Neutrophil (primary cell): Measurements from ENCODE around the gene RBKS.
"Not testable (repeated sequence)": the region's sequence is repeated elsewhere in the genome, so short reads cannot be mapped to it uniquely, and the experiment has no call there.

Experiments
- H3K27ac ChIP-seq: fragments of 200-600 bp; sonication (generic); 2 replicates; pipeline ENCODE4 v1.5.1; 2016; ENCODE audit warnings: mild to moderate bottlenecking, moderate library complexity
- H3K27me3 ChIP-seq: fragments of 200-600 bp; sonication (generic); 2 replicates; pipeline ENCODE4 v1.6.0; 2016; ENCODE audit warnings: mild to moderate bottlenecking
- H3K36me3 ChIP-seq: fragments of 200-600 bp; sonication (generic); 2 replicates; pipeline ENCODE4 v1.5.1; 2017
- H3K4me1 ChIP-seq, 2 experiments: fragments of 200-600 bp in 1 of 2; sonication (generic) in 1 of 2; 1 replicate in 1 of 2; 2 replicates in 1 of 2; pipeline versions ENCODE4 v1.5.1 to v1.6.1; 2013 to 2016; ENCODE audit warnings: low read depth in 1 of 2, low read length in 1 of 2, mild to moderate bottlenecking in 1 of 2, moderate library complexity in 1 of 2; ENCODE audit not compliant: control insufficient read depth in 1 of 2, insufficient read depth in 1 of 2
- H3K4me3 ChIP-seq, 2 experiments: fragments of 200-600 bp in 1 of 2; sonication (generic) in 1 of 2; 1 replicate in 1 of 2; 2 replicates in 1 of 2; pipeline ENCODE4 v1.5.1; 2013 to 2016; ENCODE audit warnings: low read depth in 1 of 2, low read length in 1 of 2, mild to moderate bottlenecking in 1 of 2, moderate library complexity in 1 of 2
- H3K9me3 ChIP-seq: fragments of 200-600 bp; sonication (generic); 2 replicates; pipeline ENCODE4 v1.5.1; 2016
- CTCF ChIP-seq: fragments of 200-600 bp; sonication (generic); IDR thresholded peaks from 2 replicates; pipeline ENCODE4 v1.5.1; 2016; ENCODE audit warnings: antibody characterized with exemption

Gene RBKS

GRCh38 chr2:27754138-27754588 lies 136.0 kb downstream of the RBKS start:
- no peaks in the 10 kb centered on the region for H3K36me3 ChIP-seq
- H3K9me3 ChIP-seq: no peaks in the 10 kb centered on the region
- peaks cover 5 to 8% of the 10 kb centered on the region in 2 experiments for H3K4me1 ChIP-seq
- no peaks in the 10 kb centered on the region for H3K27me3 ChIP-seq
- no peak overlapping the region for H3K4me3 ChIP-seq
- TF ChIP-seq CTCF: peak; percentile 67
- H3K27ac ChIP-seq: no peak overlapping the region

- no peak overlapping the region for H3K27ac ChIP-seq
- no peaks in the 10 kb centered on the region for H3K36me3 ChIP-seq
- peaks cover 7% of the 10 kb centered on the region for H3K9me3 ChIP-seq
- H3K4me3 ChIP-seq: no peak overlapping the region
- no peak for TF ChIP-seq CTCF
- H3K27me3 ChIP-seq: no peaks in the 10 kb centered on the region
- H3K4me1 ChIP-seq: peaks cover 5 to 8% of the 10 kb centered on the region in 2 experiments
These were observed 137.5 kb downstream of the RBKS start for GRCh38 chr2:27752551-27753237.

GRCh38 chr2:27751377-27751776 lies 138.8 kb downstream of the RBKS start:
- H3K27me3 ChIP-seq: no peaks in the 10 kb centered on the region
- no peak for TF ChIP-seq CTCF
- no peaks in the 10 kb centered on the region for H3K4me1 ChIP-seq
- H3K4me3 ChIP-seq: no peak overlapping the region
- H3K9me3 ChIP-seq: peaks cover 7% of the 10 kb centered on the region
- H3K27ac ChIP-seq: no peak overlapping the region
- H3K36me3 ChIP-seq: no peaks in the 10 kb centered on the region

GRCh38 chr2:27748803-27749554 lies 141.2 kb downstream of the RBKS start:
- H3K36me3 ChIP-seq, H3K27me3 ChIP-seq, H3K4me3 ChIP-seq, H3K4me1 ChIP-seq, H3K9me3 ChIP-seq, H3K27ac ChIP-seq: not testable (repeated sequence)

- Histone ChIP-seq H3K36me3 (no peaks in the 10 kb centered on the region), H3K4me1 (no peaks in the 10 kb centered on the region), H3K27ac (no peak overlapping the region), H3K9me3 (peaks cover 7% of the 10 kb centered on the region), H3K4me3 (no peak overlapping the region), H3K27me3 (no peaks in the 10 kb centered on the region)
- TF ChIP-seq CTCF: no peak
These were observed 142.3 kb downstream of the RBKS start for GRCh38 chr2:27747827-27748352.

GRCh38 chr2:27746325-27746724 lies 143.9 kb downstream of the RBKS start:
- no peaks in the 10 kb centered on the region for H3K4me1 ChIP-seq
- no peak for TF ChIP-seq CTCF
- H3K27ac ChIP-seq: no peak overlapping the region
- no peaks in the 10 kb centered on the region for H3K27me3 ChIP-seq
- no peaks in the 10 kb centered on the region for H3K36me3 ChIP-seq
- peaks cover 7% of the 10 kb centered on the region for H3K9me3 ChIP-seq
- H3K4me3 ChIP-seq: no peak overlapping the region

DNA sequence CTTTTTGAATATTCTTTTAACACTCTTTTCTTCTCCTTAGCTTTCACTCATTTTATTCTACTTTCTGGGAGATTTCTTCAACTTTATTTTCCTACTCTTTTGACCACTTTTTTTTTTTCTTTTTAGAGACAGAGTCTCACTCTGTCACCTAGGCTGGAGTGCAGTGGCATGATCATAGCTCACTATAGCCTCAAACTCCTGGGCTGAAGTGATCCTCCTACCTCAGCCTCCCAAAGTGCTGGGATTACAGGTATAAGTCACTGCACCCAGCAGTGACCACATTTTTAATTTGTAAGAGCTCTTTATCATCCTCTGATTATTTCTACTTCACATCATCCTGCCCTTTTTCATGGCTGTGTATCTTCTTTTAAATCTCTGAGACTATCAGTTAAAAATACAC lies 144.7 kb downstream of the RBKS start:
- not testable (repeated sequence) for H3K27me3 ChIP-seq, H3K4me3 ChIP-seq, H3K36me3 ChIP-seq, H3K9me3 ChIP-seq, H3K27ac ChIP-seq, H3K4me1 ChIP-seq
